HG02938 (cell line): ENCODE results near the gene DCD.

Experiments
- ATAC-seq: cut with Tn5 transposase; IDR thresholded peaks from one replicate; pipeline ENCODE4 v1.9.1; 2021; ENCODE audit warnings: mild to moderate bottlenecking, moderate library complexity; ENCODE audit not compliant: unreplicated experiment

Gene DCD, protein sequence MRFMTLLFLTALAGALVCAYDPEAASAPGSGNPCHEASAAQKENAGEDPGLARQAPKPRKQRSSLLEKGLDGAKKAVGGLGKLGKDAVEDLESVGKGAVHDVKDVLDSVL

DNA sequence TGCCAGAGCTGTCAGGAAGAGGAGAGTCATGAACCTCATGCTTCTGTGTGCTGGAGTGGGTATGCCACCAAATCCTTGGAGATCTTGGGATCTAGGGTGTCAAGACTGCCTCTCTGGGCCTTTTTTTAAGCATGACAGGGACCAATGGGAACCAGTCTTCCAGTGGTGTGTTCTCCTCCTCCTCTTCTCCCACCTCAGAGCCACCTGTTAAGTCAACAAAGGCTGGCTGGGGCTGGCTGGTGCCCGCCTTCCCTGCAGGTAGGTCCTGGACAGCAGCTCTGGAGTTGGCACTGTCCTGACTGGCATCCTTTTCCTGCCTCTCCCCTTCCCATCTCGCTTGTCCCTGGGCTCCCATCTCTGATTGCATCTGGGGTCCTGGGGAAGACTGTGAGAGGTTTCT is at the start of gene DCD:
Gene DCD, minus strand, starts transcription at position 101 of the 400 bp plus-strand sequence. Its CDS starts 62 bp downstream, at position 39.
- no peak for ATAC-seq

DNA sequence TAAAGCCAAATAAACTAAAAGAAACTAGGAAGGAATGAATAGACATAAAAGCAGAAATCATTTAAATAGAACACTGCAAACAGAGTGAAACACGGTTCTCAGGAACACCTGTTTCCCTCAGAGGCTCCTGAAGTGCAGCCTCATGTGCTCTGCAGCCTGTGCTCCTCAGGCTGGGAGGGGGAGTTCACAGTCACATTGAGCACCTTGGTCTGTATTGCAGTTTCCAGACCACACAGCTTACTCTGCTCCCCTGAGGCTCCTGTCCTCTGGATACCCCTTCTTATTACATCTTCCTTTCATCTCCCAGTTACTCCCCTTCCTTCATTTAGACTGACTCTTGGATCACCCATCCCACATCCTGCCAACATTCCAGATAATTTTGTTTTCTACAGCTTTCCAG is 49.7 kb upstream of the DCD start:
- ATAC-seq = no peak

DNA sequence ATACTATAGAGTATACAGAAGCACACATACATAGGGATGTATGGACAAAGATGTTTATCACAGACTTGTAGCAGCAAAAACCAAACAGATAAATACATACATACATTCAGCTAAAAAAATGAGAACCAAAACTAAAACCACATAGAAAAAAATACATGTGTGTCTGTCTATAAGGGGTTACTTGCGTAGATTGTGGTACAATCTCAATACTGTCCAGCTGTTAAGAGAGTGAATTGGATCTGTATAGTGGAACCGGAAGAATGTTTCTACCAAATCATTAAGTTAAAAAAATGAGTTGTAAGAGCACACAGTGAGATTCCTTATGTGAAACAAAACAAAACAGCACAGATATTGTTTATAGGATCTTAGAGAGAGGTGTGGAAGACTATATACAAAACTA is 44.2 kb upstream of the DCD start:
- no peak for ATAC-seq

DNA sequence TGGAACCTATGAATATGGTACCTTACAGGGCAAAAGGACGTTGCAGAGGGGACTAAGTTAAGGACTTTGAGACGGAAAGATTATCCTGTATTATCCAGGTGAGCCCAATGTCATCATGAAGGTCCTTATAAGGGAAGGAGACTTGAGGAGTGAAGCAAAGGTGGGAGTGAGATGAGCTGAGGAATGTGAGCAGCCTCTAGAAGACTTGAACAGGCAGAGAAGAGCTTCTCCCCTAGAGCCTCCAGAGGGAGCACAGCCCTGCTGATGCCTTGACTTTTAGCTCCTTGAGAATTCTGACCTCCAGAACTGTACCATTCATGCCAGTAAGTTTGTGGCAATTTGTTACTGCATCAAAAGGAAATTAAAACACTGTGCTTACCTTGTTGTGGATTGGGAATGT is 41.8 kb upstream of the DCD start:
- ATAC-seq = no peak

DNA sequence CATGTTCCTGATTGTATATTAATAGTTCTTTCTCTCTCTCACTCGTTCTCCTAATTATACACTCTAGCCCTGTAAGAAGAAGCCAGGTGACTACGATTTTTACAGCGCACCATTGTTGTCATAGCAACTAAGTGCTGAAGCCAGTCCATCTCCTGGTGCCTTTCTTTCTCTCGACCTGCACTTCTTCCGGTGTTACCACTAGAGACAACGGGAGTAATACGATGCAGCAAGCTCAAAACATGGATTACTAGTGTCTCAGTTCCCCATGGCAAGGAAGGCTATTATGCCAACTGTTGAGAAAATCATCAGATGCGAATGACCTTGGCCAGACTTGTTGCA is 40.8 kb upstream of the DCD start:
- ATAC-seq = no peak

DNA sequence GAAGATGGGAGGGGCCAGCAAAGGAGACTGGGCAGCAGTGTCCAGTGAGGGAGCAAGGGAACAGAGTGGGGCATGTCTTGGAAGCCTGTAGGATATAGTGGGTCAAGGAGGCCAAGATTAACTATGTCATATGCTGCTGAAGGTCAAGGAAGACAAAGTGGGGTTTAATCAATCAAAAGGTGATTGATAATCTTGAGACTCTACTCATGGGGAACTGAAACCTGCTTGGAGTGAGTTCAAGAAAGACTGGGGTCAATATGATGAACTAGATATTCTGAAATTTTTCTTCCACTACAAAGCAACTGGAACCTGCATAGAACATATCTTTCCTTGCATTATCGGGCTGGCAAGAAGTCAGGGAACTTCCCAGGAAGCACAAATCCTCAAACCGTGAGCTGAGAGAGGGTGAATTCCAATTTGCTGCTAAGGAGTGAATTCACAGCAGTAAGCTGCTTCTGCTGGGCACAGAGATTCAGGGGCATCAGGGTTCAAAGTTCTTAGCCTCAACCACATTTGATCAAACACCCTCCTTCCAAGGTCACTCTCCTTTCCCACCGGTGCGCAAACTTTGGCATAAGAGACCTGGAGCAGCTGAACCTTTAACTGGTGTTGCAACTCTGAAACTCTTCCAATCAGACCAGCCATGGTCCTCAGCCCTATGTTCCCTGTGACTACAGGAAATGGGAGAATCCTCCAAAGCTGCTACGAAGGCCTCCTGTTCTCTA is 40.3 kb upstream of the DCD start:
- no peak for ATAC-seq

DNA sequence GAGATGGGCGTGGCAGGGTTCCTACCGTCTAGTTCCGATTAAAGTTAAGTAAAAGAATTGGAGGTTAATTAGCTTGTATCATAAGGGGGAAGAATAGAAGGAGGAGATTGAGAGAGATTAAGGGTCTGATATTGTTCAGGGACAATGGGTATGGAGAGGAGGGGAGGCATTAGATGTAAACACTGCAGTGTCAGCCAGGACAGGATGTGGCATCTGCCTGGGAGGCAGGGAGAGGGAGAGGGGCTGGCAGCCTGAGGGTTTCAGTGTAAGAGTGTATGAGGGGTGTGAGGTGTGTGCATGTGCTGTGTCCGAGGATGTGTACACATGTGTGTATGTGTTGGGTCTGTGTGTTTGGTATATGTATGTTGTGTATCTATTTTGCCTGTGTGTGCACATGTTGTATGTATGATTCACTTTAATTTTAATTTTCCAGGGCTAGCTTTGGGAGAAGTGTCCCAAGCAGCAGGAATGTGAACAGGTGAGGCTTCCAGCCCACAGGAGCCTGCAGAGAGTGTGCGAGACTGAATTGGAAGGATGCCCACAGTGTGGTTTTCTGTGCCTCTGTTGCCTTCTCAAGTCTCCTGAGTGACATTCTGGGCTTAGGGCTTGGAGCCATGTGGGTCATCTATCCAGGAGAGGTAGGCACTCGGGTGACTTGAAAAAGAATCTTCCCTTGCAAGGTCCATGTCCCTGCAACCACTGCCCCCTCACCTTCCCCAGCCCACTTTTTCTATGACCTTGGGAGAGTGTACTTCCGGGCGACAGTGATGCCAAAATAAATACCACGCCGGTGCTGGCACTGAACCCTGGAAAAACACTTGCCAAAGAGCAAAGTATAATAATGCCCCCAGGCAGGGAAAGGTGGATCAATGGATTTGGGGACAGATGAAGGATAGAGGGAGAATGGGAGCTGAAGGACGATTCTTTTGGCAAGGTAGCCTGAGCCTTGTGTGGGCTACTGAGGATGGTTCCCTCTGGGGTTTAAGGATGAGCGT is 36.8 kb upstream of the DCD start:
- ATAC-seq = no peak

DNA sequence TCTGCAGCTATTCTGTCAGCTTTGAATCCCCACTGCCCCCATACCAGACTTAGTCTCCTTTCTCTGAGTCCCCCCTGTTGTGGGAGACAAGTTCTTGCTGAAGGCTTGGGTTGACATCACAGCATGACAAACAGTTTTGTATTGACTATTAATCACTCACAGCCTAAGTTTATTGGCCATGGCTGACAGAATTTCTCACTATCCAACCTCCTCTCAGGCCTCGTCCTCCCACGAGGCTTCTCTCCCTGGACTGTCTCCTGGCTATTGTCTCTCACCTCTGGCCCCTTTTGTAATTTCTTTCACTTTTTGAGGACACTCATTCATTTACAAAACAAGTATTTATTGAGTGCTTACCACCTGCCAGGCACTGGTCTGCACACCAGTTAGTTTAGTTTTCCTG is 35.2 kb upstream of the DCD start:
- ATAC-seq = no peak

DNA sequence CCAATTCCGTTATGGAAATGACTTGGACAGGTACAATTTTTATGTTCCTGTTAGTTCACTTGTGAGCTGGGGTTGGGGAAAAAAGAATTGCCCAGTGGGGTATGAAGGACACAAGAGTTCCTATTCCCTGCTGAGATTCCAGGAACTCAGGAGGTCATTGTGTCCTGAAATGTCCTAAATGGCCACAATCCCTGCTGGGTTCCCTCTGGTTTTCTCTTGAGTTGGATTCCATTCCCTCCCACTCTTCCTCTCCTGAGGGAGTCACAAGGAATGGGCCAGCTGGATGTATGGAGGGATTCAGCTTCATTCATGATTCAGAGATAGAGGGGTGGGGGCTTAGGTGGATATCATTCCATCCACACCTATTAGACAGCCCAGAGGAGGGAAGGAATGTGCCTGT is 34.5 kb upstream of the DCD start:
- no peak for ATAC-seq

DNA sequence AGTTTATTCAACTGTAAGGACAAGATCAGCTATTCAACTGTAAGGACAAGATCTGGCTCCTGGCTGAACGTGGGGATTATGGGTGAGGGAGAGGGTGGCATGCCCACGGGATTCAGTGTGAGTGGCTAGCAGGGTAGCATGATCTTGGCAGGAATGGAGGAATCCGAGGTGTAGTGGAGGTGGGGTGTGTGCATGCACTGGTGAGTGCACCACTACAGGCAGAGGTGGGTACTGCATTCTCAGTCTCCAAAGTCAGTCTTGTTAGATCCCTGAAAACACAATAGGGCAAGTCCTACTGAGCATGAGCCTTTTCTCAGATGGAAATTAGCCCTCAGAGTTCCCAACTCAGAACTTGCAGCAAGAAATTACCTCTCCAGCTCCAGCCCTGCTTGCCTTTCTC is 32.2 kb upstream of the DCD start:
- ATAC-seq = peak; percentile 65

DNA sequence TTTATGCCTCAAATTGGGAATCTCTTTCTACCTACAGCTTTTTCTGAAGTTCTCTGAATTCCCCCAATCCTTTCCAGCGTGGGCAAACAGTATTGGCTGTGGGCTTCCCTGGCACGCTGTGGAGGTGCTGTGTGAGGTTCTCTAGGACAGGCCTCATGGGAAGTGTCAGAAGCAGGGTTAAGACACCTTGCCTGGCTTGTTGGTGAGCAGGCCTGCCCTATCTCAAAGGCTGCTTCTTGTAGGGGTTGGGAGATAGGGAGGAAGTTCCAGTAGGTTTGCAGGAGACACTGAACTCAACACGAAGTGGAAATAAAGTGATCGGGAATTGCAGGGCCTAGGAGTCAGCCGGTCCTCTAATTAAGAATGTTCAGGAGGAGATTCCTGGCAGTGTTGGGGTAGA is 30.0 kb upstream of the DCD start:
- no peak for ATAC-seq

DNA sequence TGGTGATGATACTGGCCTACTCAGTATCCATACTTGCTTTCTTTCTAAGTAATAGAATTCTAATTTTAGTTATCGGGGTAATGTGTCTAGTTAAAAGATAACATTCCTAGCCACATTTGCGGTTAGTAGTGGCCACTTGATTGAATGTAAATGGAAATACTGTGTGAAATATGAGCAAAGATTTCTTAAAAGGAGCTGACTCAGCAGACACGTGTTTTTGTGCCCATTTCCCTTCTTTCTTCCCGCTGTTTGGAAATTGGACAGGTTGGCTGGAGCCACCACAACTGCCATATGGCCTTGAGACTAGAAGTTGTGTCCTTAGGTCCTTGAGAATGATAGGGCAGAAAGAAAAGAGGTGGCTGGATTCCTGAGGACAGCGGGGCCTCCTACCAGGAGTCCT is 19.8 kb upstream of the DCD start:
- ATAC-seq = no peak

DNA sequence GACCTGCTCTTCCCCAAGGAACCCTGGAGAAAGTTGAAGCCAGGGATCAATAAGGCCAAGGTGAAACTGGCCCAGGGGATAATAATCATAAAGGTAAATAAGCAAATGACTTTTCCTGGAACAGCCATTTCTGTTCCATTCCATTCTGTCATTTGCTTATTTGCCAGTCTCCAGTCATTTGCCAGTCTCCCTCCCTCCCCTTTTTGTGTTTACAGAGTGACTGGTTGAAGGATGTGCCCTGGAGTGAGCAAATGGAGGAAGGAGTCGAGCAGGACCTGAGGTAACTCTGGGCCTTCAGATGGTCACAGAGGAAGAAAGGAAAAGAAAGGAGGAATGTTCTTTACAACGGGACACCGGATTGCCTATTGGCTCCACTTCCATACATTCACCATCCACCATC is 17.8 kb upstream of the DCD start:
- no peak for ATAC-seq

DNA sequence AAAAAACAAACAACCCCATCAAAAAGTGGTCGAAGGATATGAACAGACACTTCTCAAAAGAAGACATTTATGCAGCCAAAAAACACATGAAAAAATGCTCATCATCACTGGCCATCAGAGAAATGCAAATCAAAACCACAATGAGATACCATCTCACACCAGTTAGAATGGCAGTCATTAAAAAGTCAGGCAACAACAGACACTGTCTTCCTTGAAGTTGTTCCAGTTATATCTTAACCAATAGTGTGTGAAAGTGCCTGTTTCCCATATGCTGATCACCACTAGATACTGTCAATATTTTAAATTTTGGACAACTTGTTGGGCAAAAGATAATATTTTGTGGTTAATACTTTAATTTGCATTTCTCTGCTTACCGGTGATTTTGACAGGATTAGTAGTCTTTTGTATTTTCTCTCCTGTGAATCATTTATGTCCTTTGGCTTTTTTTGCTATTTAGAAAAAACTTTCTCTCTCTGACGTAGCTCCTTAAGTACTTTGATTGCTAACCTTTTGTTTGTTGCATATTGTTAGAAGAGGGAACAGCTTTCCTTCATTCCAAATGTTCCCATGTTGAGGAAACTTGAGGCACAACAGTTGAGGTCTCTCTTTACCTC is 17.0 kb upstream of the DCD start:
- ATAC-seq = peak; percentile 66

DNA sequence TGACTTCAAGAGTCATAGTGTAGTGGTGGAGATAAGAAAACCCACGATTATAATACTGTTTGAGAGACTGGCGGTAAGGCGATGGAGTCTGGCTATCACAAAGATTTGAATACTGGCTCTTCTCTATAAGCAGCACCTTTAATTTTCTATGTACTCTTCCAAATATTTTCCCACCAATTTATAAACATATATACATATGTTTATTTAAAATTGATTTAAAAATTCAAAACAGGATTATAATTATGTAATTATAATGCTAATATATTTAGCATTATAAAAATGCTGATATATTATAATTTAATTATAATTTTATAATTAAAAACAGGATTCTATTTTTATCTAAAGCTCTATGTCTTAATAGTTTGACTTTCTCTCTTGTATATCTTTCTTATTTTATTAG is 15.4 kb upstream of the DCD start:
- ATAC-seq = no peak

DNA sequence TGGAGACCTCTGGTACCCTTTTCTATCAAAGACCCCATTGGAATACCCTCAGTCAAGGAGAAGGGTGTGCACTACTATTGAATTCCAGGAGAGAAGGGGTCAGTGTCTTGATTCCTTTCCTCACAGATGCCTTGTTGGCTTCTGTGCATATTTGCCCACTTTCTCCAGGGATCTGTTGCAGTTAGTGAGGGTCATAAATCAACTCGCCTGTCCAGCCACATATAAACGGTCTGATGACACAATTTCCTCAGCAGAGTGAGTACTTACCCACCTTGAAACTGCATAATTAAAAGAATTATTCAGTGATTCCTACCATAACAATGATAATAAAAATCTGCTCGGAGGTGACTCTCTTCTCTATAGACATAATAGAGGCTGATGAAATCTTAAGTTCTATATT is 13.9 kb upstream of the DCD start:
- ATAC-seq = no peak

DNA sequence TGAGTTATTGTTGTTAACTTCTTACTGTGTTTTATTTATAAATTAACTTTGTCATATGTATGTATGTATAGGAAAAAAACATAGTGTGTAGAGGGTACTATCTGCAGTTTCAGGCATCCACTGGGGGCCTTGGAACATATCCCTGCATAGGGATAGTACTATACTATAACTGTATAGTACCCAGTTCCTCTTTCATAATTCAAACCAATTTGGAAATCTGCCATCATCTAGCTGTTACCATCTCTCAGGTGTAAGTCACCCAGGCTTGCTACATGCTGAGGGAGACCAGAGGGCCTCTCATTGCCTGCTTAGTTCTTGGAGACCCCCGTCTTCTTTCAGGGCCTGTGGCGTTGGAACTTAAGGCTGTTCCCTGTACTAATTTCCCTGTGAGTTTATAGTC is 12.9 kb upstream of the DCD start:
- ATAC-seq = no peak

DNA sequence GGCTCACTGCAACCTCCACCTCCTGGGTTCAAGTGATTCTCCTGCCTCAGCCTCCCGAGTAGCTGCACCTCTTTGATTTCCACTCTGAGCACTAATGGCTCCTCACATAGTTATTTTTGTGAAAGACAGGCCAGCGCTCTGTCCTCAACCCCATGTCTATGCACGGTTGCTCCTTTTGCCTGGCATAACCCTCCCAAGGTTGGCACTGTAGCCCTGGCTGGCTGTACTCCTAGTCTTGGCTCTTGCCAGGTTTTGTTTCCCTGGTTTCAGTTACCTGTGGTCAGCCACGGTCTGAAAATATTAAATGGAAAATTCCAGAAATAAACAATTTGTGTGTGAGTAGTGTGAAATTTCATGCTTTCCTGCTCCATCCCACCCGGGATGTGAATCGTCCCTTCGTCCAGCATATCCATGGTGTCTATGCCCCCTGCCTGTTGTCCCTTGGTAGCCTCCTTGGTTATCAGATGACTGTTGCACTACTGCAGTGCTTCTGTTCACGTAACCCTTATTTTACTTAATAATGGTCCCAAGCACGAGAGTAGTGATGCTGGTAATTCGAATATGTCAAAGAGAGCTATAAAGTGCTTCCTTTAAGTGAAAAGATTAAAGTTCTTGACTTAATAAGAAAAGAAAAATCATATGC is 12.3 kb upstream of the DCD start:
- ATAC-seq = no peak

DNA sequence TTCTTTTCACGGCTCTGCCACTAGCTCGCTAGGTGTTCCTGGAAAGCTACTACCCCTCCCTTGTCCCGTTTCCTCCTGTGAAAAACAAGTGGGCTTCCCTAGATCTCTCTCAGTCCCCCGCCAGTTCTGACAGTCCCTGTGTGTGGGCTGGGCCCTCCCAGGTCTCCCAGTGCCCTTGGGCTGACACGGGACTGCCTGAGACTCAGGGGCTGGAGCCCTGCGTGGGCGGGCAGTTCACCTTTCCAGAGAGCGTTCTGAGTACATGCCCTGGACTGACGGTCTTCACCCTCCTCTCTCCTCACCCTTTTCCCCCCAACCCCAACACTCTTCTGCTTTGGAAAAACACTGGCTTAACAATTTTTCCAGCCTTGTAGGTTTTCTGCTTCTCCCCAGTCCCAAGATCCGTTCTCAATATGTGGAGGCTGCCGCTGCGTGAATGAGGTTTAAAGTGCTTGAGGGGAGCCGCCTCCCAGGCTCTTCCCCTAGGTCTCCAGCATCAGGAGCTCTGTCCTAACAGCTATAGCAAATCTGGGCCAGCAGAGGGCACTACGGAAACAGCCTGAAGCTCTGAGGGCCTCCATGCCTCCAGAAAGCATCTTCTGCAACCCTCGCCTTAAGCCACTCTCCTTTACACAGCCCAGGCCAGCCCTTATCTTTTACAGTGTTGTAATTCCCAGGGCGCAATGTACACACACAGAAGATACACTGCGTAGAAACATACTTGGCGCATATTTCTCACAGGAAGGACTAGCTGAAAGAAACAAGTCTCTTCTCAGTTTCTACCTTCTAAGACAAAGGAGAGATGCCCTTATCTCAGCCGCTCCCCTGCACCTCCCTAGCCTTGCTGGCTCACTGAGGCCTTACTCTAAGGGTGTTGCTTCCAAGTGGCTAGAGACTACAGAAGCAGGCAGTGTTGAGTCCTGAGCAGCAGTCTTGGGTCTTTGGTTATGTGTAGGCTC is 10.4 kb upstream of the DCD start:
- peak; percentile 74 for ATAC-seq

DNA sequence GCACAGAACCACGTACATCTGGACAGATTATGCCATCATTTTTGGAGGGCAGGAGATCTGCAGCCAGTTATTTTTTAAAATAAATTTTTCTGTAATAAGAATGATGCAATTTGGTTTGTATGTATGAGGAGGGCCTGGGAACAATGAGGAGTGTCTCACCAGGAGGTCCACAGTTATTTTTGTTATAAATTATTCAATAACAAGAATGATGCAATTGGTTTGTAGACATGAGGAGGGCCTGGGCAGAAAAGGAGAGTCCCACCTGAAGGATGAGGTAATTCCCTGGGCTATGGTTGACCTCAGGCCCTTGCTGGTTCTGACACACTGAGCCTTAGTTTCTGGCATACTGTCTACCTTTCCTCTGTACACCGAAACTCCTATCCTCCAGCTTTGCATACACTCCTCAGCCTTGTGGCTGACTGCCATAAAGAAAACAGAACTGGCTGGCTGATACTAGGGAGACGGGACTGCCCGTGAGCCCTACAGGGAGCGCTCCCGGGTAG is 9.0 kb upstream of the DCD start:
- no peak for ATAC-seq
